GM23338 (cell line): Measurements from ENCODE around the gene SETX. TPM values are rescaled to one million over a fixed set of nuclear protein-coding genes. Genes with fewer than 3 reads are reported as not detected.

Experiments used
- CREB1 ChIP-seq: fragments of 250-450 bp; sonication (Bioruptor Pico); IDR thresholded peaks from 2 replicates; pipeline ENCODE4 v1.5.0; 2020; ENCODE audit warnings: low read depth, mild to moderate bottlenecking, moderate library complexity
- CTCF ChIP-seq, 2 experiments: fragments of 200-600 bp in 1 of 2; sonication (generic) in 1 of 2; conservative IDR thresholded peaks; 2 replicates each; pipeline versions ENCODE4 v1.5.1 to v1.6.1; 2016 to 2017; ENCODE audit warnings: antibody characterized with exemption in 2 of 2, low read depth in 2 of 2, mild to moderate bottlenecking in 2 of 2, moderate library complexity in 1 of 2
- EZH2 ChIP-seq: fragments of 200-600 bp; sonication (generic); IDR thresholded peaks from one replicate; pipeline ENCODE4 v1.8.0; 2017; ENCODE audit warnings: antibody characterized with exemption, mild to moderate bottlenecking, low read depth; ENCODE audit not compliant: unreplicated experiment
- JUNB ChIP-seq: IDR thresholded peaks from one replicate; pipeline ENCODE4 v1.6.1; 2016; ENCODE audit warnings: antibody characterized with exemption; ENCODE audit not compliant: unreplicated experiment
- POLR2AphosphoS5 ChIP-seq: IDR thresholded peaks from 2 replicates; pipeline ENCODE4 v1.6.1; 2016; ENCODE audit warnings: antibody characterized with exemption, low read depth
- REST ChIP-seq: IDR thresholded peaks from one replicate; pipeline ENCODE4 v1.6.1; 2018; ENCODE audit warnings: antibody characterized with exemption; ENCODE audit not compliant: unreplicated experiment
- STAT1 ChIP-seq: IDR thresholded peaks from one replicate; pipeline ENCODE4 v1.6.1; 2016; ENCODE audit warnings: antibody characterized with exemption; ENCODE audit not compliant: unreplicated experiment
- ZNF114 ChIP-seq: fragments of 250-450 bp; sonication (Bioruptor Pico); IDR thresholded peaks from 2 replicates; pipeline ENCODE4 v1.5.0; 2020; ENCODE audit warnings: mild to moderate bottlenecking, moderate library complexity
- ZNF331 ChIP-seq: fragments of 250-450 bp; sonication (Bioruptor Pico); IDR thresholded peaks from 2 replicates; pipeline ENCODE4 v1.5.0; 2020; ENCODE audit warnings: low read depth, mild to moderate bottlenecking, moderate library complexity
- ZNF462 ChIP-seq: fragments of 250-450 bp; sonication (Bioruptor Pico); IDR thresholded peaks from 2 replicates; pipeline ENCODE4 v1.5.0; 2020; ENCODE audit warnings: mild to moderate bottlenecking, moderate library complexity
- polyA plus RNA-seq: library from polyadenylated mRNA; unstranded; fragments of >200 nt; fragmentation: Nextera tagmentation; extraction: Ambion mirVana; gene quantifications from 2 replicates; pipeline ENCODE4 v1.2.1, GENCODE V29; 2016
- total RNA-seq: library from RNA; depleted of rRNA; stranded (reverse); fragments of >200 nt; shearing (Covaris generic); gene quantifications from 2 replicates; pipeline ENCODE4 v1.2.3, GENCODE V29; 2014
- TF ChIP-seq, protein P1 (sequence below): IDR thresholded peaks from 2 replicates; pipeline ENCODE4 v1.6.1; 2016; ENCODE audit warnings: antibody characterized with exemption

The SETX gene
- total and polyA plus RNA-seq, 2 experiments from 2014 or later = 17.5 to 49.9 TPM

- TF ChIP-seq ZNF462 (CRISPR knock-in tag) = no peak
- no peak for TF ChIP-seq ZNF114 (CRISPR knock-in tag)
- no peak for TF ChIP-seq CTCF (conservative IDR thresholded peaks at IDR 0.05; ENCODE audit: low read depth in 2 of 2)
- TF ChIP-seq CREB1 (CRISPR knock-in tag) = no peak
- TF ChIP-seq JUNB = no peak
- TF ChIP-seq, protein P1, sequence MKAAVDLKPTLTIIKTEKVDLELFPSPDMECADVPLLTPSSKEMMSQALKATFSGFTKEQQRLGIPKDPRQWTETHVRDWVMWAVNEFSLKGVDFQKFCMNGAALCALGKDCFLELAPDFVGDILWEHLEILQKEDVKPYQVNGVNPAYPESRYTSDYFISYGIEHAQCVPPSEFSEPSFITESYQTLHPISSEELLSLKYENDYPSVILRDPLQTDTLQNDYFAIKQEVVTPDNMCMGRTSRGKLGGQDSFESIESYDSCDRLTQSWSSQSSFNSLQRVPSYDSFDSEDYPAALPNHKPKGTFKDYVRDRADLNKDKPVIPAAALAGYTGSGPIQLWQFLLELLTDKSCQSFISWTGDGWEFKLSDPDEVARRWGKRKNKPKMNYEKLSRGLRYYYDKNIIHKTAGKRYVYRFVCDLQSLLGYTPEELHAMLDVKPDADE = no peak
- no peak for TF ChIP-seq STAT1
- TF ChIP-seq POLR2AphosphoS5 = no peak
- no peak for TF ChIP-seq EZH2
- no peak for TF ChIP-seq REST
- TF ChIP-seq ZNF331 (CRISPR knock-in tag) = no peak
These were observed 70.9 kb downstream of the SETX start (continued) for GRCh38 chr9:132283863-132284262.
